ENCODE measurements around the gene KRTAP12-1.

- TF ChIP-seq CTCF (conservative IDR thresholded peaks at IDR 0.05) (no peak), EZH2 (IDR thresholded peaks at IDR 0.05; ENCODE audit: low read depth) (no peak)
Observed at GRCh38 chr21:44723177-44724131, 41.5 kb upstream of the KRTAP12-1 start.
